Measurements from ENCODE around the gene PLCD4.

DNA sequence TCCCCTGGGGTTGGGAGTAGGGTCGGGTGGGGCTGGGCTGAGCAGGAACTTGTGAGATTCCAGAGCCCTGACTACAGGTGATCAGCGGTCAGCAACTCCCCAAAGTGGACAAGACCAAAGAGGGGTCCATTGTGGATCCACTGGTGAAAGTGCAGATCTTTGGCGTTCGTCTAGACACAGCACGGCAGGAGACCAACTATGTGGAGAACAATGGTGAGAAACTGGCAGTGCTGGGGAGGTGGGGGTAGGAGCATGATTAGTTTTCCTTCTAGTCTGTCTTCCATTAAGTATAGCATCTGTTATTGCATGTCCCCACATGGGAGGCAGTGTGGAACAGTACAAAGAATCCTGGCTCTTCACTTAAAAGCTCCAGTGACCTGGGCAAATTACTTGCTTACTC lies 28.0 kb downstream of the PLCD4 start:
- TF ChIP-seq POLR2AphosphoS5 (IDR thresholded peaks at IDR 0.05; ENCODE audit: low read depth, low read length) (no peak), POLR2A (IDR thresholded peaks at IDR 0.05; ENCODE audit: low read depth, low read length) (no peak)

All from GM12892 (cell line).